ENCODE measurements around the gene AURKA.
A peak's percentile ranks its signal among the peaks of the same experiment; 100 is the strongest.
"Not testable (repeated sequence)": the region's sequence is repeated elsewhere in the genome, so short reads cannot be mapped to it uniquely, and the experiment has no call there.

The AURKA gene

GRCh38 chr20:56420940-56421688 is 29.1 kb upstream of the AURKA start:
- DNase-seq = no peak

DNA sequence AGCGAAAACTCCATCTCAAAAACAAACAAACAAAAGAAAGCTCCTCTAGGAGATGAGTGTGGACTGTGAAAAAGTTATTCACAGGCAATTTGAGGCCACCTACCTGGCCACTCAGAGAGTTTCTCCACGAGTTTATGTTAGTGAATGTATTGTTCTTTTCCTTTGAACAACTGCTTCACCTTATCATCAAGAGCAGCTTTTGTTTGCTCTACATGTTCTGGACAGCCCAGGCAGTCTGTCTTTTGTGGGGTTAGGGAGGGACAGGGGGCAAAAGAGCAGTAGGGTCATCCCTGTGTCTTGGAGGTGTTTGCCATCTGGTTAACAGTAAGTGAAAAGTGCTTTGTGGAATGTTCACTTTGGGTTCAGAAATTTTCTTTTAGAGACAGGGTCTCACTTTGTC is 28.0 kb upstream of the AURKA start:
- DNase-seq = no peak

GRCh38 chr20:56418385-56418861 is 26.4 kb upstream of the AURKA start:
- peak; percentile 54 for DNase-seq

GRCh38 chr20:56417911-56418310 is 25.9 kb upstream of the AURKA start:
- peak; percentile 55 for DNase-seq

DNA sequence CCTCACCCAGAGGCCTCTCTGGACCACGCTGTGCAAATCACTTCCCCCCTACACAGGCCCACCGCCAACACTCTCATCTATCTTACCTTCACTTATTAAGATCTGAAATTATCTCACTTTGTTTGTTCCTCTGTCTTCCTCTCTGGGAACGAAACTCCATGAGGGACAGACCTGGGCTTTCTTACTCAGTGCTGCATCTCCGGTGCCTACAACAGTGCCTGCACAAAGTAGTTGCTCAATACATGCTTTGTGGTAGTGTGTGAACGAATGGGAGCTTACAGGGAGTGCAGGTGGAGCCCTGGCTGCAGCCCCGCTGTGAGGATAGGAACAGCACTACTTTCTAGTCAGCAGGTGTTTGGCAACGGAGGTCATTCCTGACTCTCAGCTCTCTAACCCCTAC is 25.4 kb upstream of the AURKA start:
- DNase-seq = no peak

- DNase-seq = peak; percentile 37
Observed at GRCh38 chr20:56414842-56415765, 23.1 kb upstream of the AURKA start.

GRCh38 chr20:56412949-56413348 is 20.9 kb upstream of the AURKA start:
- no peak for DNase-seq

DNA sequence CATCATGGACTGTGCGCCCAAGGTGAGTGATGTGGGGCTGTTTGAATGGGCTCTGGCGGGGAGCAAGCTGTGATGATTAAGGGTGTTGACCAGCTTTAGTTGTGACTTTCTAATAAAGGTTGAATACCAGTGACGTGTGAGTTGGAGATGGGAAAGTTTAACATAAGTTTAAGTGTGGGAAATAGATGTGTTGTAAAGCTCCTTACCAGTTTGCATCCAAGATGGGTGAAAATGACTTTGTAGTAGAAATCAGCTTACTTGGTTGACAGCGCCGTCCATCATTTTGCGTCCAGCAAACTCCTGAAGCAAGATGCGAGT is 20.4 kb upstream of the AURKA start:
- no peak for DNase-seq

GRCh38 chr20:56411759-56412472 is 19.9 kb upstream of the AURKA start, which contains the start of gene CASS4:
CASS4 (plus strand) TSS chr20:56412260; CDS start chr20:56412459, 199 bp downstream.
- peak; percentile 43 for DNase-seq

DNA sequence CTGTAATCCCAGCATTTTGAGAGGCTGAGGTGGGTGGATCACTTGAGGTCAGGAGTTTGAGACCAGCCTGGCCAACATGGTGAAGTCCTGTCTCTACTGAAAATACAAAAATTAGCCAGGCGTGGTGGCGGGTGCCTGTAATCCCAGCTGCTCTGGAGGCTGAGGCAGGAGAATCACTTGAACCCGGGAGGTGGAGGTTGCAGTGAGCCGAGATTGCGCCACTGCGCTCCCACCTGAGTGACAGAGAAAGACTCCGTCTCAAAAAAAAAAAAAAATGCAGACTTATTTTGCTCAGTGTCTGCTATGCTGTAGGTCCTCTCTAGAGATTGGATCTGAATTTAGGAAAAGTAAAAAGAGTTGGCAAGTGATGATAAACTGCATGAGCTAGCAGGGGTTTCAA is 19.3 kb upstream of the AURKA start:
- not testable (repeated sequence) for DNase-seq

- no peak for DNase-seq
Observed at GRCh38 chr20:56409956-56410355, 17.9 kb upstream of the AURKA start.

GRCh38 chr20:56409521-56409920 is 17.5 kb upstream of the AURKA start:
- DNase-seq = no peak

DNA sequence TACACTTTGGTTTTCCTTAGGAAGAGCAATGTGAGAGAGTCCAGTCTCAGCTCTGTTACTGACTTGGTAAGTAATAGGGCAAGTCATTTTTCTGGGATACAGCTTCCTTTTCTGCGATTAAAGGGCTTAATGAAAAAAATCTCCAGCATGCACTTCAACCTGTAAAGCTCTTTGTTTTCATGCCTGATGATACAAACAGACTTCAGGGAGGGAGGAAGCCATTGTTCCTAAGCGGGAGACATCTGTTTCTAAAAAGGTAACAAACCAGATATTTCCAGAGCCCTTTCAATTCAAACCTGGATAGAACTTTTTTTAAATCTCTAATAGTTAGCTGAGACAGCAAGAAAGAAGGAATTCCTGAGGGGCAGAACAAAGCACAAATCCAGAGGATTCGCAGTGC is 14.9 kb upstream of the AURKA start:
- DNase-seq = no peak

DNA sequence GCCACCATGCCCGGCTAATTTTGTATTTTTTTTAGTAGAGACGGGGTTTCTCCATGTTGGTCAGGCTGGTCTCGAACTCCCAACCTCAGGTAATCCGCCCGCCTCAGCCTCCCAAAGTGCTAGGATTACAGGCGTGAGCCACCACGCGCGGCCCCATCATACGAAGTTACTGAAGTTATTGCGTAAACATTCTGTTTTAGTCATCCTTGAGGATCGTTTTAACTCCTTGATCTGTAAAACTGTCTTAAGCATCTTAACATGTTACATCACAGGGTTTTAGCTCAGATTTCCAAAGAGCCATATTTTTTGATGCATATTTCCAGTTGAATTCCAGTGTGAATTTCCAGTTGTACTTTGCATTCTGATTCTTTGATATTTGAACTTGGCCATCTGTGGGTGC is 13.3 kb upstream of the AURKA start:
- DNase-seq = not testable (repeated sequence)

DNA sequence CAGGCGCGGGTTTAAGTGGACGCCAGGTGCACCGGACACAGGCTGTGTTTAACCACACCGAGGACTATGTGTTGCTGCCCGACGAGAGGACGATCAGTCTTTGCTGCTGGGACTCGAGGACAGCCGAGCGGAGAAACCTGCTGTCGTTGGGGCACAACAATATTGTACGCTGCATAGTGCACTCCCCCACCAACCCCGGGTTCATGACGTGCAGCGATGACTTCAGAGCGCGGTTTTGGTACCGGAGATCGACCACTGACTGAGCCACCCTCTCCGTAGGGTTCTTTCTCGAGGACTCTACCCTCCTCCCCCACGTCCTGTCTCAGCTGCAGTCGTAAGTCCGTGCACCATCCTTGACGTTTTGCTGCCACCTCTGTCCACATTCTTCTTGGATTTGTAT is 11.4 kb upstream of the AURKA start:
- no peak for DNase-seq

GRCh38 chr20:56400001-56400640 is 8.1 kb upstream of the AURKA start:
- peak; percentile 67 for DNase-seq

DNA sequence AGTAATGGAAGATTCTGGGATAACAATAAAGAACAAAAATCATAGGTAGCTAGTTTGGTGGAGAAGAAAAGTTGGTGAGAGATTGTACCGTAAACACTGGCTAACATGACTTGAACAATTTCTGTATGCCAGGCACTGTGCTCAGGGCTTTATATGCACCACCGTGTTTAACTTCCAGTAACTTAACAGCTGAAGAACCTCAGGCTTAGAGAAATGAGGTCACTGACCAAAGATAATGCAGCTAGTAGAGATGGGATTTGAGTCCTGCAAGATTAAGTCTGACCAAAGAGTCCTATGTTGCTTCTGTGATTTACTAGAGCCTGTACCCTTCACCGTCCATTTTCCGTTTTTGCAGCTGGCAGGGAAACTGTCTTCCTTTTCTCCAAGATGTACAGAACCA is 3.2 kb upstream of the AURKA start:
- no peak for DNase-seq

DNA sequence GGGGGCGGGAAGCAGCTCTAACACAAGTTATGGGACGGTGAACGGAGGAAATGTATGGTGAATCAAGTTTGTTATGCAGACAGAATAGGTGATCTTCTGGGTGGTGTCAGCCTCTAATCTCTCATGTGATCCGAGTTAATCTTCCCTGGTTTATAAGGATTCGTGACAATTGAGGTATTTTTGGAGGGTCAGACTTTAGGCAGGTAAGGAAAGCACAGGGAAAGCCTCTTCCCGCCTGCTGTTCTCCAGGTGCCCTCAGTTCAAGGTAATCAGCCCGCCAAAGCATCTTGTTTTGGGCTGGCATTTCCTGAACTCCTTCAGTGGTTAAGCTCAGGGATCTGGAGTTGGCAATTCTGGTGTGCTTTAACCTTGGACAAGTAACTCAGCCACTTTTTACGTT is 1.6 kb upstream of the AURKA start:
- no peak for DNase-seq

GRCh38 chr20:56392881-56393482 is 967 bp upstream of the AURKA start:
- DNase-seq = no peak

DNA sequence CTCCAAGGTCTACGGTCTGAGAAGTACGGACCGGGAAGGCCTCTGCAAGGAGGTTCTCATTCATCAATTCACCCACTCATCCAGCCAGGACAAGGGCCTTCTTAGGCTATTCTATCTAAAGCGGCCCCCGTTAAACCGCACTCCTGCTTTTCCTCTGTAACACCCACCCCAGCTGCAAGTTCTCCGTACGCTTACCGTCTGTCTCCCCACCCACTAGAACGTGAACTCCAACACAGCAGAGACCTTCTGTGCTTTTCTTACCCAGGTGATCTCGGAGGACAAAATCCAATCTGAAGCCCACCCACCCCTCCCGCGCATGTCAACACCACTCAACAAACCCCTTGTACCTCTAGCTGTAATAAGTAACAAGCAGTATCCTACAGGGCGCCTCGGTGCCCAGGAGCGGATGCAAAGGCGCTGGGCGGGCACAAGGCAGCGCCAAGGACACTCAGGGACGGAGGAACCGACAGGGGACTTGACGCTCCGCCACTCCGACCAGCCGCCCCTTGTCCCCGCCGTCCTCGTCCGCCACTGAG is 351 bp downstream of the AURKA start:
- no peak for DNase-seq

- DNase-seq = no peak
Observed at GRCh38 chr20:56391037-56391436, 978 bp downstream of the AURKA start.

DNA sequence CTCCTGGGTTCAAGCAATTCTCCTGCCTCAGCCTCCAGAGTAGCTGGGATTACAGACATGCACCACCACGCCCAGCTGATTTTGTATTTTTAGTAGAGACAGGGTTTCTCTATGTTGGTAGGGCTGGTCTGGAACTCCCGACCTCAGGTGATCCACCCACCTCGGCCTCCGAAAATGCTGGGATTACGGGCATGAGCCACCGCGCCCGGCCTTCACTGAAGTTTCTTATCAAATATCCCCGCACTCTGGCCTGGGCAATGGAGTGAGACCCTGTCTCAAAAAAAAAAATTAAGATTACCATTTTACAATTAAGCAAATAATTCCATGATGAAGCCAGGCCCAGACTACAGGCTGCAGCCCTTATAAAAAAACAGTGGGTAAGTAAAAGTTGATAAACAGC is 1.6 kb downstream of the AURKA start:
- not testable (repeated sequence) for DNase-seq
